Memory B cell (primary cell): ENCODE data around the gene ESYT2.

Source experiments
- ATAC-seq: fragments of 150-1000 bp; cut with Tn5 transposase; 2 replicates; pipeline ENCODE4 v1.10.0; 2021; ENCODE audit warnings: low read depth, mild to moderate bottlenecking, moderate library complexity
- DNase-seq, 2 donors: peaks; one replicate each; pipeline ENCODE4 v3.0.0; 2022; ENCODE audit warnings: low spot score in 2 of 2
- H3K27ac Mint-ChIP-seq: one replicate; pipeline ENCODE4 v1.8.0; 2022; ENCODE audit warnings: mild to moderate bottlenecking, moderate library complexity, mixed read lengths
- H3K27me3 Mint-ChIP-seq: one replicate; pipeline ENCODE4 v1.8.0; 2022; ENCODE audit warnings: mixed read lengths
- H3K36me3 Mint-ChIP-seq: one replicate; pipeline ENCODE4 v1.8.0; 2022; ENCODE audit warnings: mild to moderate bottlenecking, mixed read lengths
- H3K4me1 Mint-ChIP-seq: one replicate; pipeline ENCODE4 v1.8.0; 2022; ENCODE audit warnings: mixed read lengths
- H3K4me3 Mint-ChIP-seq: one replicate; pipeline ENCODE4 v1.8.0; 2022; ENCODE audit warnings: mild to moderate bottlenecking, moderate library complexity, mixed read lengths
- H3K9me3 Mint-ChIP-seq: one replicate; pipeline ENCODE4 v1.8.0; 2022; ENCODE audit warnings: mixed read lengths

Gene ESYT2

DNA sequence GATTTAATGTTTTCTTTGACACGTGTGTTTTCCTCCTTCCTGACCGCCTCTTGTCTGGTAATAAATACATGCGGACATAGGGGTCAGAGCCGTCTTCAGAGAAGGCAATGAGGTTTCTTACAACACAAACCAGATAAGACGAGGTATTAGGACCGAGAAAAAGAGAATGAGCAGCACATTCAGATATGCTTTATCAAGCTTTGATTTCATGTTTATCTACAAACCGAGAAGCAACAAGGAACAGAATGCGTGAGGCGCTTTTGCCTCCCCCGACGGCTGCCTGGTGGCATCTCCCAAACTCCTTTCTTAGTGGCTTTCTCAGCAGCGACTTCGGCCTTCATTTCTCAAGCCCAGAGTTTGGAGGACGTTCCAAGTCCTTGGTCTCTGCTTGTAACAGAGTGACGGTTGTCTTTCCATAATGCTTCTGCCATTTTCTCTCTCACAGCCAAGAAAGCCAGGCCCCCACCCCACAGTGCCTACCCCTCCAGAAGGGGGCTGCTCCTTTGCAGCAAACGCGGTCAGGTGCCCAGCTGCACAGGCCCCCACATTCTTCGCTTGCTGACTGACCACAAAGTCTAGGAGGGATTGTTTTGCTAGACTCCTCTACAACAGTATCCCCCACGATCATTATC, 92.1 kb downstream of the ESYT2 start:
- DNase-seq = no peak
- H3K27ac Mint-ChIP-seq = no peak overlapping the region
- no peaks in the 10 kb centered on the region for H3K27me3 Mint-ChIP-seq
- ATAC-seq = no peak
- no peak overlapping the region for H3K4me3 Mint-ChIP-seq
- H3K9me3 Mint-ChIP-seq = no peaks in the 10 kb centered on the region
- H3K4me1 Mint-ChIP-seq = no peaks in the 10 kb centered on the region
- peaks cover 24% of the 10 kb centered on the region for H3K36me3 Mint-ChIP-seq

- ATAC-seq (no peak), DNase-seq (no peak)
- H3K4me3 Mint-ChIP-seq = no peak overlapping the region
- H3K36me3 Mint-ChIP-seq = peaks cover 23% of the 10 kb centered on the region
- H3K27ac Mint-ChIP-seq = no peak overlapping the region
- H3K4me1 Mint-ChIP-seq = no peaks in the 10 kb centered on the region
- no peaks in the 10 kb centered on the region for H3K9me3 Mint-ChIP-seq
- no peaks in the 10 kb centered on the region for H3K27me3 Mint-ChIP-seq
Measured at GRCh38 chr7:158735935-158736334, 93.4 kb downstream of the ESYT2 start.

GRCh38 chr7:158734861-158735260, 94.4 kb downstream of the ESYT2 start:
- Mint-ChIP-seq H3K36me3 (peaks cover 19% of the 10 kb centered on the region), H3K9me3 (no peaks in the 10 kb centered on the region), H3K27ac (no peak overlapping the region), H3K4me3 (no peak overlapping the region), H3K27me3 (no peaks in the 10 kb centered on the region), H3K4me1 (no peaks in the 10 kb centered on the region)
- ATAC-seq = no peak
- DNase-seq = no peak

DNA sequence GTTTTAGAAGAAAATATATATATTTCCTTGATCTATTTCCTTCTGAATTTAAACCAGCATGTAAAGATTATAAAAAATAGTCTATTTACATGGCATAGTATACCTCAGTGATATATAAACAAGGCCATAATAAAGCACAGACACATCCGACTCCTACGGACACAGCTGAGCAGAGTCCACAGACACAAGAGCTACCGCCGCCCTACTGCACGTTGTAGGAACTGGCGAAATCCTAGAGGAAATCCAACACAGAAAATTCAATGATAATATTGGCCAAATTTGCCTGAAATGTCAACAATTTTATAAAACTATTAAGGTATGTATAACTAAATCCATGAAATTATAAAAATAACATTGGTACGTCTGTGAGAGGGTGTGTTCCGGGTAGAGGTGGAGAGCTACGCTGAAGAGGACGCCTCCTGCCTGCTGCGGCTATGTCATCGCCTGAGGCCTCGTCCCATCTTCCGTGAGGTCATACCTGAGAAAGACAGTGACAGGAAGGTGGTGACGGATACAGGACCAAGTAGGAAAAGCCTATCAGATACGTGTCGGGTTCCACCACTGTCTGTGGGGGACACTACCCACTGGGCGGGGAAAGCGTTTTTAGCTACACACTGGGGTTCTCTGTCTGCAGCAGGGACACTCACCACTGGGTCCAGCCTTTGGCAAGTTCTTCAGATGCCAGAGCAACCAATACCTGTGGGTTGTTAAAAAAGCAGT, 95.4 kb downstream of the ESYT2 start:
- Mint-ChIP-seq H3K27ac (no peak overlapping the region), H3K9me3 (no peaks in the 10 kb centered on the region), H3K27me3 (no peaks in the 10 kb centered on the region), H3K36me3 (peaks cover 21% of the 10 kb centered on the region), H3K4me3 (no peak overlapping the region), H3K4me1 (no peaks in the 10 kb centered on the region)
- DNase-seq (no peak), ATAC-seq (no peak)

DNA sequence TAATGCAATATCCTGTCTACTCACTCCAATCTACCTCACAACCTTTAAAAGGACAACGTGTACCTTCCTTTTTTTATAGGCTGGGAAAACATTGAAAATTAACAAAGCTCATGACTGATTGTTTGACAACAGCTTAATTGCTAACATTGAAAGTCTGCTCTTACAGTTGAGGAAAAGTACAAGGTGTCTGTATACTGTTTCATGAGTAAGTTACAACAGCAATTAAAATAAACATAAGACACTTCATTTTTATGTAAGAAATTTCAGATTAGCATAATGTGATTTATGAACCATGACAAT, 96.1 kb downstream of the ESYT2 start:
- ATAC-seq = no peak

GRCh38 chr7:158732494-158733219, 96.7 kb downstream of the ESYT2 start:
- Mint-ChIP-seq H3K27me3 (no peaks in the 10 kb centered on the region), H3K4me1 (peaks cover 2% of the 10 kb centered on the region), H3K9me3 (no peaks in the 10 kb centered on the region), H3K4me3 (no peak overlapping the region), H3K27ac (no peak overlapping the region), H3K36me3 (peaks cover 19% of the 10 kb centered on the region)
- DNase-seq (no peak), ATAC-seq (no peak)

More for the DNA sequence above, 96.1 kb downstream of the ESYT2 start:
- peaks cover 2% of the 10 kb centered on the region for H3K4me1 Mint-ChIP-seq
- H3K36me3 Mint-ChIP-seq = peaks cover 19% of the 10 kb centered on the region
- no peaks in the 10 kb centered on the region for H3K27me3 Mint-ChIP-seq
- no peak overlapping the region for H3K4me3 Mint-ChIP-seq
- H3K27ac Mint-ChIP-seq = no peak overlapping the region
- H3K9me3 Mint-ChIP-seq = no peaks in the 10 kb centered on the region
- no peak for DNase-seq

DNA sequence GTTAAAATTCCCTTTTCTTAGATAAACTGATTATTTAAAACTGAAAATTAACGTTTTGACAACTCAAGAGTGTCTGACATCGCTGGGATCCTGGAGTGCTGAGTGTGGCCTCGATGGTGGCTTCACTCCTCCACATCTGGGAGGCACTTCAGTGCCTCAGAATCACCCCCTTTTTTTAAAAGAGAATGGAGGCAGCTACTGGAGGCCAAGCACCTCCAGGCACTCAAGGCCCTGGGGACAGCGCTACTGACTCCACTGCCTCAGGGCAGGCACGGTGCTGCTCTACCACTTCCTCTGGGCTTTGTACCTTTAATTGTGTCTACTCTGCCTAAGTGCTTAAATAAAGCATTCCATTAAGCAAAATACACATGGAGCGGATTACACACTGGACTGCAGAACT, 97.5 kb downstream of the ESYT2 start:
- Mint-ChIP-seq H3K36me3 (peaks cover 16% of the 10 kb centered on the region), H3K4me1 (peaks cover 2% of the 10 kb centered on the region), H3K27me3 (no peaks in the 10 kb centered on the region), H3K27ac (no peak overlapping the region), H3K4me3 (no peak overlapping the region), H3K9me3 (no peaks in the 10 kb centered on the region)
- no peak for DNase-seq
- no peak for ATAC-seq

DNA sequence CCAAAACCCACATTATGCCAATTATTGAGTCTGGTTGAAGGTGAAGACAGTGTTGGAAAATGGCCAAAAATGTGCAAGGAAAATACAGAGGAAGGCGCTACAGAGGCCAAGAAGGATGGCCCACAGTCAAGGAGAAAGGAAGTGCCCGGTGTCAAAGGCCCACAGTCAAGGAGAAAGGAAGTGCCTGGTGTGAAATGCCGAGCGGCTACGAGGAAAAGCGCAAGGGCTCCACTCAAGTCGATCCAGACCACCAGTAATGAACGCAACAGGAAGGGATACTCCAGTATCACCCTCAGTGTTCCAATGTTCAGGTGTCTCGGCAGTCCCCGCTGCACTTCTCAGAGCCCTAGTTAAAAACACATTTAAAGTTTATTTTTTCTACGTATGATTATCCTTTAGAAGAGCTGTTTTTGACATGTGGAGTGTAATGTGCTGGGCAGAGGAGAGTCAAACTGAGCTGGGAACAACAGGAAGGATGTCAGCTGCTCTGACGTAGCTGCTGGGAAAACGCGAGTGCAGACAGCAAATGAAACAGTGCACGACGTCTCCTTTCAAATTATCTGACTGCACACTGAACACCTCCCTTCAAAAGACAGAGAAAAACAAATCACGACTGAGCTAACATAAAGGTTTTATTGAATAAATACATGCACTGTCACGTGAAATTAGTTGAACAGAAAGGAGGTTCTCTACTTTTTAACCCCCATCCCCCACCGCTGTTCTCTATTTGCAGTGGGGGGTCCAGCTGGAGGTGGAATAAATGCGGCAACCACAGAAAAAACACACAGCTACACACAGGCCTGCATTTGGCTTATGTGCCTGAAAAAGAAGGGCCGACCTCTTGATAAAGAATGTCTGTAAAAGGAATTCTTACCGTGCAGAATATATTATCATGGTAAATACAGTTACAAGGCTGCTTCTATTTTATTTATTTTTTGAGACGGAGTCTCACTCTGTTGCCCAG, 98.6 kb downstream of the ESYT2 start:
- H3K27ac Mint-ChIP-seq = no peak overlapping the region
- DNase-seq = no peak
- ATAC-seq = no peak
- H3K27me3 Mint-ChIP-seq = no peaks in the 10 kb centered on the region
- H3K36me3 Mint-ChIP-seq = peaks cover 13% of the 10 kb centered on the region
- peaks cover 2% of the 10 kb centered on the region for H3K4me1 Mint-ChIP-seq
- H3K4me3 Mint-ChIP-seq = no peak overlapping the region
- no peaks in the 10 kb centered on the region for H3K9me3 Mint-ChIP-seq

DNA sequence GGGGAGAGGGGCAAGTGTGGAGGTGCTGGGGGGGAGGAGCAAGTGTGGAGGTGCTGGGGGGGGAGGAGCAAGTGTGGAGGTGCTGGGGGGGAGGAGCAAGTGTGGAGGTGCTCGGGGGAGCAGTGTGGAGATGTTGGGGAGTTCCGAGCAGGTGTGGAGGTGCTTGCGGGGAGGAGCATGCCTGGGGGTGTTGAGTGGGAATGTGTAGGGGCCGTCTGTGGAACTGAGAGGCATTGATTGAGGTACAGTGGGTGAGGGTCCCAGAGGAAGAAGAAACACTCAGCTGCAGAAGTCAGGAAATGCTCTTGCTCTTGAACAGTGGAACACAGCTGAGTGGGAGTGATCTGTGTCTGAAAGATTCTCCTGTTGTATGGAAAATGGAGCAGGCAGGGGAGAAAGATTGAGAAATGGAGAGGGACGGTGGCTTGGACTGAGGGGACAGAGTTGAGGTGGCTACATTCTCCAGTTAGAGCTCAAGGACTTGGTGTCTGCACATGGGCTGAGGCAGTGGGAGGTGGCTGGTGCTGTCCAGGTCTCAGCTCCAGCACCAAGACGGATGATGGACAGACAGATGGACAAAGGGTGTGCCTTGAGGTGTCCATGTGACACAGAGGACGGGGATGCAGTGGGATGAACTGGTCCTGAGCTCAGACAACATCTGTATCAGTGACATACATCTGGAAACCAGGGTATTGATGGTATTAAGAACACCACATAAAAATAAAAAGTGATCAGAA, 99.5 kb downstream of the ESYT2 start:
- Mint-ChIP-seq H3K36me3 (peaks cover 11% of the 10 kb centered on the region), H3K9me3 (no peaks in the 10 kb centered on the region), H3K4me3 (no peak overlapping the region), H3K27ac (no peak overlapping the region), H3K27me3 (no peaks in the 10 kb centered on the region), H3K4me1 (peaks cover 2% of the 10 kb centered on the region)
- DNase-seq (no peak), ATAC-seq (no peak)

- Mint-ChIP-seq H3K27ac (no peak overlapping the region), H3K36me3 (peaks cover 9% of the 10 kb centered on the region), H3K4me3 (no peak overlapping the region), H3K27me3 (peaks cover 2% of the 10 kb centered on the region), H3K9me3 (no peaks in the 10 kb centered on the region), H3K4me1 (peaks cover 2% of the 10 kb centered on the region)
- no peak for DNase-seq
- ATAC-seq = no peak
Measured at GRCh38 chr7:158728911-158729645, 100.2 kb downstream of the ESYT2 start.

GRCh38 chr7:158727690-158728089, 101.6 kb downstream of the ESYT2 start:
- no peak for ATAC-seq
- Mint-ChIP-seq H3K27me3 (peaks cover 2% of the 10 kb centered on the region), H3K9me3 (no peaks in the 10 kb centered on the region), H3K4me3 (no peak overlapping the region), H3K36me3 (peaks cover 9% of the 10 kb centered on the region), H3K27ac (no peak overlapping the region), H3K4me1 (peaks cover 2% of the 10 kb centered on the region)
- DNase-seq = no peak

DNA sequence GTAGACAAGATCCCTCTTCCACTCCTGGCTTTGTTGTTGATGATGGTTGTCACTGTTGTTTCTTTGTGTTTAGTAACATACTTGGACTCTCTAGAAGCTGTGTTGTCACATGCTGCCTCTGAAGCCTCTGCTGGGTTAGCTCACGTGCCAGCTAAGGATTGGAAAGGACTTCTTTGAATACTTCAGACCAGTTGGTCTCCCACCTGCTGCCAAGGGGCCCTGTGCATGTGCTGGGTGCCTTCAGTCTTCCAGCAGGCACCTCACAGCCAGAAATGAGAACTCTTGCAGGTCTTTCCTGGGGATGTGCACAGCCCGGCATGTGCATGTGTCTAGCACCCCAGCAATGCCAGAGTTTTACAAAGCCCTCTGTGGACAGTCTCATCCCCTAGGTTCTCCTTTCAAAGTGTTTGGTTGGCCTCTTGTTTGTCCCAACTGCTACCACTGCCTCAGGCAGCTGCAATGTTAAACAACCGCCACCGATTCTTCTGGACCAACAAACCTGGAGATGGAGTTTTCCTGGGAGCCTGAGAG, 103.0 kb downstream of the ESYT2 start:
- DNase-seq (no peak), ATAC-seq (no peak)
- H3K4me3 Mint-ChIP-seq = no peak overlapping the region
- peaks cover 2% of the 10 kb centered on the region for H3K27me3 Mint-ChIP-seq
- peaks cover 9% of the 10 kb centered on the region for H3K36me3 Mint-ChIP-seq
- no peak overlapping the region for H3K27ac Mint-ChIP-seq
- H3K4me1 Mint-ChIP-seq = peaks cover 2% of the 10 kb centered on the region
- H3K9me3 Mint-ChIP-seq = no peaks in the 10 kb centered on the region

DNA sequence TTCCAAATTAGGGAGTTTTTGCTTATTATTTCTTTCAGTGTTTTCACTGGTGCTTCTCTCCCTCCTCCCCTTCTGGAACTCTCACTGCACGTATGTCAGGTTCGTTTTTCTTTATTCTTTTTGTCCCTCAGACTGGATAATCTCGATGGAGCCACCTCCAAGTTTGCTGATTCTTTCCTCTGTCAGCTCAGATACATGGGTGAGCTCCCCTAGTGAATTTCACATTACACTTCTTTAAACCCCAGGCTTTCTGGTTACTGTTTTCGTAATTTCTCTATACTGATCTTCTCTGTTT, 103.9 kb downstream of the ESYT2 start:
- ATAC-seq (no peak), DNase-seq (no peak)
- Mint-ChIP-seq H3K4me1 (peaks cover 2% of the 10 kb centered on the region), H3K27ac (no peak overlapping the region), H3K9me3 (no peaks in the 10 kb centered on the region), H3K36me3 (peaks cover 9% of the 10 kb centered on the region), H3K27me3 (peaks cover 2% of the 10 kb centered on the region), H3K4me3 (no peak overlapping the region)
